GM19452 (cell line): ENCODE data around the gene C22orf31.

Experiments
- ATAC-seq: cut with Tn5 transposase; IDR thresholded peaks from one replicate; pipeline ENCODE4 v1.9.1; 2021; ENCODE audit not compliant: unreplicated experiment

C22orf31 gene

GRCh38 chr22:29030016-29030617 is 31.5 kb downstream of the C22orf31 start:
- ATAC-seq: no peak

GRCh38 chr22:29029202-29030000 is 32.2 kb downstream of the C22orf31 start:
- ATAC-seq: no peak

GRCh38 chr22:29028468-29028867 is 33.2 kb downstream of the C22orf31 start:
- ATAC-seq: no peak

GRCh38 chr22:29026579-29026978 is 35.1 kb downstream of the C22orf31 start:
- ATAC-seq: no peak

- ATAC-seq: no peak
These were observed 38.3 kb downstream of the C22orf31 start for GRCh38 chr22:29023172-29023796.

GRCh38 chr22:29022101-29022817 is 39.4 kb downstream of the C22orf31 start:
- ATAC-seq: no peak

GRCh38 chr22:29018293-29019189 is 43.1 kb downstream of the C22orf31 start:
- ATAC-seq: no peak

- no peak for ATAC-seq
These were observed 45.3 kb downstream of the C22orf31 start for GRCh38 chr22:29016067-29016938.

- no peak for ATAC-seq
These were observed 46.9 kb downstream of the C22orf31 start for GRCh38 chr22:29014773-29015172.

GRCh38 chr22:29014293-29014692 is 47.3 kb downstream of the C22orf31 start:
- ATAC-seq: no peak

GRCh38 chr22:29012952-29013351 is 48.7 kb downstream of the C22orf31 start:
- ATAC-seq: no peak

GRCh38 chr22:29012101-29012433 is 49.6 kb downstream of the C22orf31 start:
- ATAC-seq: no peak

GRCh38 chr22:29011240-29012100 is 50.2 kb downstream of the C22orf31 start:
- ATAC-seq: no peak

- ATAC-seq: no peak
These were observed 52.5 kb downstream of the C22orf31 start for GRCh38 chr22:29009148-29009547.
